GM06990 (cell line): ENCODE measurements around the gene AMPD2.
"Not testable (repeated sequence)": the region's sequence is repeated elsewhere in the genome, so short reads cannot be mapped to it uniquely, and the experiment has no call there.

Source experiments
- DNase-seq: peaks from one replicate; pipeline ENCODE4 v3.0.0-alpha.2; 2011; ENCODE audit not compliant: insufficient read length; ENCODE audit errors: extremely low read depth
- H3K27me3 ChIP-seq: replicated peaks from 2 replicates; pipeline ENCODE4 v1.6.0; 2011; ENCODE audit warnings: low read length; ENCODE audit not compliant: control insufficient read depth, insufficient read depth
- H3K36me3 ChIP-seq: 2 replicates; pipeline ENCODE4 v1.5.1; 2011; ENCODE audit warnings: low read length; ENCODE audit not compliant: control insufficient read depth, insufficient read depth
- H3K4me3 ChIP-seq: replicated peaks from 2 replicates; pipeline ENCODE4 v1.5.1; 2011; ENCODE audit warnings: low read depth, mild to moderate bottlenecking, control low read depth, low read length
- TF ChIP-seq, protein P1 (sequence below): IDR thresholded peaks from 2 replicates; pipeline ENCODE4 v1.5.1; 2011; ENCODE audit warnings: low read length, control low read depth, mild to moderate bottlenecking, inconsistent platforms; ENCODE audit not compliant: insufficient read depth, poor library complexity, severe bottlenecking

AMPD2 gene

DNA sequence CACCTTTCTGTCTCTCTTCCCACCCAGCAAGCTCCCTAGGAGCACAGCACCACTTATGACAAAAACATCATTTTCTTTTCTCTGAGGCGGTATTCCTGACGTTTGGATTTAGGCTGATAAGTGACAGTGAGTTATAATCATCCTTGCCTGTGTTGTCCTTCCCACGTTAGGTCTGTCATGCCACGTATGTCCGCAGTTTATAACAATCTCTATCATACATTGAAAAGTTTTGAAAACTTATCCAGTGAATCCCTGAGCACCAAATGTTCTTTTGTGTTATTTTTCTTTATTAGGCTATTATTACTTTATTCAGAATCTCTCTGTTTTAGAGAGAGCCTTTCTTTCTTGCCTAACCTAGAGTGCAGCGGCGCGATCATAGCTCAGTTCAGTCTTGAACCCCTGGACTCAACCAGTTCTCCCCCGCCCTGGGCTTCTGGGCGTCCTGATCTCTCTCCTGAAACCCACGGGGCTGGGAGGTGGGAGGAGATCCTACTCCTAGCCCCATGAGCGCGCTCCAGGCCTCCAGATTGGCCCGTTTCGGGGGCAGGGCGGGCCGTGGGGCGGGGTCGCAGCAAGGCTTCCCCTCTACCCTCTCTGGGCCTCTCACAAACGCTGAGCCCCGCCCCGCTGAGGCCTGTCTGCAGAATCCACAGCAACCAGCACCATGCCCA is 48.0 kb downstream of the AMPD2 start, which contains the start of gene GSTM2:
TSS of gene GSTM2 (plus strand) at position 606 of the 671 bp plus-strand sequence. CDS start at position 665, 59 bp downstream.
- Histone ChIP-seq H3K36me3 (no peaks in the 10 kb centered on the region), H3K27me3 (no peaks in the 10 kb centered on the region), H3K4me3 (peak within 1 kb of the TSS; percentile 48)
- TF ChIP-seq, protein P1, sequence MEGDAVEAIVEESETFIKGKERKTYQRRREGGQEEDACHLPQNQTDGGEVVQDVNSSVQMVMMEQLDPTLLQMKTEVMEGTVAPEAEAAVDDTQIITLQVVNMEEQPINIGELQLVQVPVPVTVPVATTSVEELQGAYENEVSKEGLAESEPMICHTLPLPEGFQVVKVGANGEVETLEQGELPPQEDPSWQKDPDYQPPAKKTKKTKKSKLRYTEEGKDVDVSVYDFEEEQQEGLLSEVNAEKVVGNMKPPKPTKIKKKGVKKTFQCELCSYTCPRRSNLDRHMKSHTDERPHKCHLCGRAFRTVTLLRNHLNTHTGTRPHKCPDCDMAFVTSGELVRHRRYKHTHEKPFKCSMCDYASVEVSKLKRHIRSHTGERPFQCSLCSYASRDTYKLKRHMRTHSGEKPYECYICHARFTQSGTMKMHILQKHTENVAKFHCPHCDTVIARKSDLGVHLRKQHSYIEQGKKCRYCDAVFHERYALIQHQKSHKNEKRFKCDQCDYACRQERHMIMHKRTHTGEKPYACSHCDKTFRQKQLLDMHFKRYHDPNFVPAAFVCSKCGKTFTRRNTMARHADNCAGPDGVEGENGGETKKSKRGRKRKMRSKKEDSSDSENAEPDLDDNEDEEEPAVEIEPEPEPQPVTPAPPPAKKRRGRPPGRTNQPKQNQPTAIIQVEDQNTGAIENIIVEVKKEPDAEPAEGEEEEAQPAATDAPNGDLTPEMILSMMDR = no peak
- DNase-seq = peak; percentile 85

GRCh38 chr1:109668123-109668775 is 48.6 kb downstream of the AMPD2 start:
- peak overlapping the region; percentile 48 for H3K4me3 ChIP-seq
- H3K27me3 ChIP-seq = no peaks in the 10 kb centered on the region
- no peak for DNase-seq
- H3K36me3 ChIP-seq = no peaks in the 10 kb centered on the region
- TF ChIP-seq, protein P1 = no peak

- Histone ChIP-seq H3K27me3 (no peaks in the 10 kb centered on the region), H3K36me3 (no peaks in the 10 kb centered on the region), H3K4me3 (no peak overlapping the region)
- TF ChIP-seq, protein P1 = no peak
- no peak for DNase-seq
Observed at GRCh38 chr1:109669246-109669948, 49.8 kb downstream of the AMPD2 start.

DNA sequence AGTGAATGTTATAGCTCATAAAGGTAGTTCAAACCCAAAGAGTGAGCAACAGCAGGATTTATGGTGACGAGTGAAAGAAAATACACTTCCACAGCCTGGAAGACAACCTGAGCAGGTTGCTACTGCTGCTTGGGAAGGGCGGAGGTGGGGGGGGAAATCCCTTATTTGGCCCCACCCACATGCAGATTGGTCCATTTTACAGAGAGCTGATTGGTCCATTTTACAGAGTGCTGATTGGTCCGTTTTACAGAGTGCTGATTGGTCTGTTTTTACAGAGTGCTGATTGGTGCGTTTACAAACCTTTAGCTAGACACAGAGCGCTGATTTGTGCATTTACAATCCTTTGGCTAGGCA is 50.3 kb downstream of the AMPD2 start:
- not testable (repeated sequence) for DNase-seq, H3K27me3 ChIP-seq, H3K4me3 ChIP-seq, H3K36me3 ChIP-seq

DNA sequence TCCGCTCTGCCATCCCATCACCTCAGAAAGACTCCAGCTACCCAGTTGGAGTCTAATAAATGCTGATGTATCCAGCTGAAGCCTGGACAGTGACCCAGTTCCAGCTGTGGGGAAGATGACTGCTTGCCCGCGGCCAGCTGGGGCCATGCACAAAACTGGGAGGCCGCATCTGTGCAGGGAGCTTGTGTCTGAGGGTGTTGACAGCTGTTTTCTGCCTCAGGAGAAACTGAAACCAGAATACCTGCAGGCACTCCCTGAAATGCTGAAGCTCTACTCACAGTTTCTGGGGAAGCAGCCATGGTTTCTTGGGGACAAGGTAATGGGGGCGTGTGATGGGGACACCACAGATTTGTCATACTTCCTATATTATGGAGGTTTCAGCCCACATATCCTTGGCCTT is 51.4 kb downstream of the AMPD2 start:
- TF ChIP-seq, protein P1 = no peak
- no peak for DNase-seq
- no peaks in the 10 kb centered on the region for H3K27me3 ChIP-seq
- no peak overlapping the region for H3K4me3 ChIP-seq
- H3K36me3 ChIP-seq = no peaks in the 10 kb centered on the region

- not testable (repeated sequence) for H3K36me3 ChIP-seq, DNase-seq, H3K27me3 ChIP-seq, H3K4me3 ChIP-seq
Observed at GRCh38 chr1:109673861-109674260, 54.2 kb downstream of the AMPD2 start.

DNA sequence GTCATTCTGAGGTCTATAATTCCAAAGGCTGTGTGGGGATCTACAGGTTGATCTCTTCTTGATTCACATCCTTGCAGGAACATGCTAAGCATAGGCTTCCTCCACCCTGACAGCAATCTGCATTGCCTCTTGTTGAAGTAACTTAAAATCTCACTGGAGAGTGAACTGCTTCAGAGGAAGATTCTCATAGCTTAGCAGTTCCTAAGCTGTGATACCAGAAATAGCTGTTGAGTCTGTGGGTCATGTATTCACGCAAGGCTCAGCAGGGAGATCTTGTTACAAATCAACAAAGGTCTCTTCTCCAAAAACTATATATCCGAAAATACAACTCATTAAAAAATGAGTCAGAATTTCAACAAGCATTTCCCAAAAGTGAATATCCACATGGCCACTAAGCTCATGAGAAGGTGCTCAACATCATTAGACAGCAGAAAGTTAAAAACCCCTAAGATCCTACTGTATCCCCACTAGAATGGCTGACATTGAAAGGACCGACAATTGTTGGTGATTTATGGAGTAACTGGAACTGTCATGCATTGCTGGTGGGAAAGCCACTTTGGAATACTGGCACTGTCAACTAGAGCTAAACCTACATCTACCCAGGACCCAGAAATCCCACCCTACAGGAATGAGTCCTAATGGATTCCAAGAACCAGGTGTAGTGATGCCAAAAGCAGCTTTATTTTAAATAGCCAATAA is 57.2 kb downstream of the AMPD2 start:
- H3K4me3 ChIP-seq, H3K36me3 ChIP-seq, H3K27me3 ChIP-seq, DNase-seq: not testable (repeated sequence)
